Psoas muscle (tissue), 8 donors: Measurements from ENCODE around the gene RDH16. TPM values are rescaled to one million over a fixed set of nuclear protein-coding genes. Genes with fewer than 3 reads are reported as not detected.
"Not testable (repeated sequence)": the region's sequence is repeated elsewhere in the genome, so short reads cannot be mapped to it uniquely, and the experiment has no call there.

Experiments
- ATAC-seq, 4 donors: fragments of 200-7000 bp; cut with Tn5 transposase; one replicate each; pipeline ENCODE4 v1.9.1; 2020; ENCODE audit warnings: moderate library complexity in 3 of 4, mild to moderate bottlenecking in 2 of 4
- DNase-seq, 2 donors: peaks; one replicate each; pipeline ENCODE4 v3.0.0-alpha.2; 2020
- H3K27ac ChIP-seq: fragments of 200-600 bp; one replicate; pipeline ENCODE4 v1.8.0; 2022
- H3K27me3 ChIP-seq, 3 donors: fragments of 200-600 bp in 1 of 3; one replicate each; pipeline versions ENCODE4 v1.6.1 to v1.8.0; 2013 to 2022; ENCODE audit warnings: low read length in 2 of 3, mild to moderate bottlenecking in 2 of 3, moderate library complexity in 1 of 3; ENCODE audit not compliant: insufficient read depth in 3 of 3
- H3K36me3 ChIP-seq, 2 donors: fragments of 200-600 bp in 1 of 2; one replicate each; pipeline versions ENCODE4 v1.6.1 to v1.8.0; 2013 to 2022; ENCODE audit warnings: low read depth in 1 of 2, mild to moderate bottlenecking in 1 of 2, moderate library complexity in 1 of 2; ENCODE audit not compliant: insufficient read depth in 1 of 2
- H3K4me1 ChIP-seq: fragments of 200-600 bp; one replicate; pipeline ENCODE4 v1.8.0; 2022
- H3K4me3 ChIP-seq: fragments of 200-600 bp; one replicate; pipeline ENCODE4 v1.8.0; 2022; ENCODE audit warnings: mild to moderate bottlenecking
- H3K9me3 ChIP-seq: fragments of 200-600 bp; one replicate; pipeline ENCODE4 v1.8.0; 2022
- CTCF ChIP-seq: fragments of 200-600 bp; IDR thresholded peaks from one replicate; pipeline ENCODE4 v1.8.0; 2022; ENCODE audit warnings: antibody characterized with exemption
- WGBS, 3 donors: extraction: QIAGEN DNeasy Blood & Tissue Kit; methylation state at CpG; one replicate each; pipeline versions ENCODE4 v1.1.6 to v1.1.7; 2013; 5-methylcytosine and 5-hydroxymethylcytosine counted together
- intact Hi-C, 2 donors: fragments of 100-400 bp; cut with DNase I; formaldehyde crosslinking; loops; one replicate each; pipeline versions ENCODE4 v1.11.0 to v1.14.2; 2022
- polyA plus RNA-seq, 3 donors: library from polyadenylated mRNA; stranded (reverse); fragments of 200-250 nt; gene quantifications; one replicate each; pipeline ENCODE4 v1.2.3, GENCODE V29; 2013
- total RNA-seq, 4 donors: library from RNA; stranded (reverse); fragmentation: NEBNext Ultra II Directional in 2 of 4; extraction: Animal tissue kit (Norgen Biotek cat#: 25700) in 2 of 4; gene quantifications; one replicate each; pipeline versions ENCODE4 v1.2.1 to v1.2.4, GENCODE V29; 2021 to 2023
- donor health status: healthy with polysubstance abuse.
- donor health status: DM: no; HTN: no; CAD: no; lungs with moderate emphysema.
- donor health status: Bipolar disorder and iron deficiency.
- donor health status: healthy.
- donor health status: DM: yes; HTN: yes; CAD: no.
- donor health status: DM: no; HTN: no; CAD: no.
- donor health status: DM: no; HTN: no; CAD: no.
- donor health status: DM: yes; HTN: yes; CAD: no.

RDH16 gene
- total and polyA plus RNA-seq, 7 donors: 0.10 to 0.52 (median 0.32) TPM

- no peaks in the 10 kb centered on the region for H3K27me3 ChIP-seq
- no peak overlapping the region for H3K4me3 ChIP-seq
- H3K4me1 ChIP-seq: no peaks in the 10 kb centered on the region
- no peak overlapping the region for H3K27ac ChIP-seq
- DNase-seq: no peak
- ATAC-seq: no peak
- H3K9me3 ChIP-seq: no peaks in the 10 kb centered on the region
- TF ChIP-seq CTCF: no peak
- peaks cover 0 to 6% of the 10 kb centered on the region in 2 donors for H3K36me3 ChIP-seq
- intact Hi-C loops: no loop called here
- WGBS, 3 donors: 82 to 85% (median 83%) methylated on average over 6 of the region's 6 CpGs
Observed at GRCh38 chr12:56947633-56948456, 9.6 kb downstream of the RDH16 start.

DNA sequence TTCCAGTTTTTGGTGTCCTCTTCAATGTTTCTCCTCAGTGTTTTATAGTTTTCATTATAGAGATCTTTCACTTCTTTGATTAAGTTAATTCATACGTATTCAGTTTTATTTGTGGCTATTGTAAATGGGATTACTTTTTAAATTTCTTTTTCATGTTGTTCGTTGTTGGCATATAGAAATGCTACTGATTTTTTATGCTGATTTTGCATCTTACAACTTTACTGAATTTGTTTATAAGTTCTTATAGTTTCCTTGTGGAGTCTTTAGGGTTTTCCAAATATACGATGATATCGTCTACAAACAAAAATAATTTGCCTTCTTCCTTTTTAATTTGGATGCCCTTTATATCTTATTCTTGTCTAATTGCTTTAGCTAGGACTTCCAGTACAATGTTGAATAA lies 13.5 kb downstream of the RDH16 start:
- DNase-seq: no peak
- TF ChIP-seq CTCF: no peak
- no peak overlapping the region for H3K27ac ChIP-seq
- intact Hi-C loops: no loop called here
- no peak for ATAC-seq
- no peaks in the 10 kb centered on the region for H3K27me3 ChIP-seq
- peaks cover 3% of the 10 kb centered on the region for H3K4me1 ChIP-seq
- 91 to 96% (median 93%) methylated on average over 4 of the region's 4 CpGs for WGBS, 3 donors
- H3K4me3 ChIP-seq: no peak overlapping the region
- H3K36me3 ChIP-seq: no peaks in the 10 kb centered on the region
- H3K9me3 ChIP-seq: no peaks in the 10 kb centered on the region

DNA sequence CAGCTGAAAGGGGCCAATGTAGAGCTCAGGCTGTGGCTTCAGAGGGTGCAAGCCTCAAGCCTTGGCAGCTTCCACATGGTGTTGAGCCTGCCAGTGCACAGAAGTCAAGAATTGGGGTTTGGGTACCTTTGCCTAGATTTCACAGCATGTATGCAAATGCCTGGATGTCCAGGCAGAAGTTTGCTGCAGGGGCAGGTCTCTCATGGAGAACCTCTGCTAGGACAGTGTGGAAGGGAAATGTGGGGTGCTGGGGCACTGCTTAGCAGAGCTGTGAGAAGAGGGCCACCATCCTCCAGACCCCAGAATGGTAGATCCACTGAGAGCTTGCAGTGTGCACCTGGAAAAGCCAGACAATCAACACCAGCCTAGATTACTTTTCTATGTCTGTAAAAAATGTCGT lies 14.0 kb downstream of the RDH16 start:
- H3K36me3 ChIP-seq, H3K27ac ChIP-seq, ATAC-seq, DNase-seq, H3K4me3 ChIP-seq, intact Hi-C loops, H3K27me3 ChIP-seq, H3K4me1 ChIP-seq, H3K9me3 ChIP-seq: not testable (repeated sequence)
- WGBS, 3 donors: 67 to 87% (median 79%) methylated on average over 1 of the region's 1 CpG

- no peaks in the 10 kb centered on the region for H3K36me3 ChIP-seq
- no peaks in the 10 kb centered on the region for H3K27me3 ChIP-seq
- DNase-seq (no peak), ATAC-seq (peak; percentile 25 to 94 (median 78))
- intact Hi-C loops: no loop called here
- no peak overlapping the region for H3K4me3 ChIP-seq
- H3K9me3 ChIP-seq: no peaks in the 10 kb centered on the region
- TF ChIP-seq CTCF: no peak
- no peak overlapping the region for H3K27ac ChIP-seq
- peaks cover 3% of the 10 kb centered on the region for H3K4me1 ChIP-seq
- WGBS, 3 donors: 23 to 33% (median 30%) methylated on average over 3 of the region's 3 CpGs
Observed at GRCh38 chr12:56941299-56942017, 15.9 kb downstream of the RDH16 start.

GRCh38 chr12:56940942-56941298 lies 16.5 kb downstream of the RDH16 start:
- peak in 1 of 4 donors; percentile 17 for ATAC-seq
- intact Hi-C loops, H3K4me3 ChIP-seq, H3K36me3 ChIP-seq, H3K27ac ChIP-seq, H3K4me1 ChIP-seq, H3K27me3 ChIP-seq, H3K9me3 ChIP-seq, DNase-seq: not testable (repeated sequence)
- WGBS, 3 donors: 0 to 6% methylated on average over 1 of the region's 4 CpGs; no CpG with 5 or more reads in 1 of the 3 donors
